GM21528 (cell line): Measurements from ENCODE around the gene PTPN9.

Experiments used
- ATAC-seq: cut with Tn5 transposase; IDR thresholded peaks from one replicate; pipeline ENCODE4 v1.9.1; 2021; ENCODE audit warnings: mild to moderate bottlenecking, moderate library complexity; ENCODE audit not compliant: unreplicated experiment, low FRiP score

Gene PTPN9

GRCh38 chr15:75428152-75428551 is 151.0 kb downstream of the PTPN9 start:
- no peak for ATAC-seq

- no peak for ATAC-seq
Observed at GRCh38 chr15:75425966-75426500, 153.1 kb downstream of the PTPN9 start.

GRCh38 chr15:75422554-75422953 is 156.6 kb downstream of the PTPN9 start:
- no peak for ATAC-seq

GRCh38 chr15:75420698-75421097 is 158.4 kb downstream of the PTPN9 start:
- no peak for ATAC-seq

- no peak for ATAC-seq
Observed at GRCh38 chr15:75416584-75416983, 162.5 kb downstream of the PTPN9 start.
